ENCODE data around the gene PNPLA2.
A peak's percentile ranks its signal among the peaks of the same experiment; 100 is the strongest.

Gene PNPLA2

DNA sequence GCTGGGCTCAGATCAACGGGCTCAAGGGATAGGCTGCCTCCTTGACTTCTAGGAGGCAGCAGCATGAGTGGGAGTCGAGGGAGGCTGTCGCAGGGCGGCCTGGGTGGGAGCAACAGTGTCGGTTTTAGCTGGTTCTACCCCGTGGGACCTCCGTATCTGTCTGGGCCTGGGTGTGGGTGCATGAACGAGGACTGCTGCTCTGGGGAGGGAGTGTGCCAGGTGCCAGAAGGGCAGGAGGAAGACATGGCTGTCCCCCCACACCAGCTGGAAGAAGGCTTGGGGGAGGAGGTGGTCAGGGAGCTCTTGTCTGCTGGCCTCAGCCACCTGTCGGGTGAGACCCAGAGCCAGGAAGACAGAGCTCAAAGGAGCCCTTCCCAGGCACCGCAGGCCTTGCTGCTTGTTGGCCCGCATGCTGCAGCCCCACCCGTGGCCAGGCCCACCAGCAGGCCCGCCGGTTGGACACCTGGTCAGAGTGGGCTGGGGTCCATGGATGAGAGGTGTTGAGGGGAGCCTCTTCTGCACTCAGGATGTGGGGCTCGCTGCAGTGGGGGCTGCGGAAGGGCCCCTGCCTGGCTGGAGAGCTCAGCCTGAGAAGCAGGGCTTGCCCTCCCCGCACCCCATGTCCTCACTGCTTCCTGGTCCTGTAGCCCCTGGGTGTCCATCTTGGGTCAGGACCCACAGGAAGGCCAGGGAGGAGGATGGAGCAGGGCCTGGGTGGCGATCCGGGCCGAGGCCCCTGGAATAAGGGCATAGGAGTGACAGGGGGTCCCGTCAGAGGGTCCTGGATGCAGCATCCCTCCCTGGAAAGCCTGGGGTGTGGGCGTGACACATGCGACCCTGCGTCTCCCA, 32.3 kb upstream of the PNPLA2 start:
- no peak for DNase-seq (ENCODE audit: low spot score)

- no peak for DNase-seq (ENCODE audit: low spot score)
These were observed 31.5 kb upstream of the PNPLA2 start for GRCh38 chr11:787084-787675.

- no peak for DNase-seq (ENCODE audit: low spot score)
These were observed 30.6 kb upstream of the PNPLA2 start for GRCh38 chr11:788009-788640.

DNA sequence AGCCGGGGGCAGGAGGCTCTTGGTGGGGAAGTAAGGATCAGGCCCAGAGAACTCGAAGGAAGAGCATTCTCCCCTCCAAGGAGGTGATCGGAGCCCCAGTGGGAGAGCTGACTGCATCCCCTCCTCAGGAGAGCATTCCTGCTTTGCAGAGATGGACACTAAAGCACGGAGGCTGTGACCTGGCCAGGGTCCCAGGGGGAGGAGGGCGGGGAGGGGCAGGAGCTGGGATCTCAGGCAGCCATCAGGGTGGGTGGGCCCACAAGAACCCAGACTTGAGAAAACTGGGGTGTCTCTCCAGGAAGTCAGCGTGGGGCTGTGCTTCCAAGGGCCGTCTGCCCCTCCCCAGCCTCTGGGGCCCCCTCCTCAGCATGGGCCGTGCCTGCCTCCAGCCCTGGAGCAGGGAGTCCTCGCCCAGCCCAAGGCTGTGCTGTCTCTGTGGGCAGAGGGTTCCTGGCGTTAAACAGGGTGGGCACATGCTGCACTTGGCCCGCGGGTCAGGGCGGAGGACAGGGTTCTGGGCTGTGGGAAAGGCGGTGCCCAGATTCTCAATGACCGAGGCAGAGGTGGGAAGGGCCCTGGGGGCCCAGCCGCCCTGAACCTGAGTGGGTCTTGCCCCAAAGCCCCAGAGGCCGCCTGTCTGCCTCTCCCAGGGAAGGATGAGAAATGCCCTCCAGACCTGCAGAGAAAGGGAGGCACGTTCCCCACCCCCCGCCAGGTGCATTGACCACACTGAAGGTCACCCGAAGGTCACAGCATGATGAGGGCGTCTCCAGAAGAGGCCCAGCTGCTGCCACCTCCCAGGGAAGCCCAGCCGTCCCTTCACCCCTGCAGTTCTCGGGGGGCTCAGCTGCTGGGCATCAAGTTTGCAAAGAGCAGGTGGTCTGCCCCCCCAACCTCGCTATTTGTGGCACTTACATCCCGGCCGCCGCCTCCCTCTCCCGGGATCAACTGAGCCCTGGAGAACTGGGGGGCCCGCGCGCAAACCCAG, 29.5 kb upstream of the PNPLA2 start:
- DNase-seq (ENCODE audit: low spot score): no peak

GRCh38 chr11:789943-790342, 28.8 kb upstream of the PNPLA2 start, which contains the start of gene CEND1:
CEND1 (minus strand) TSS chr11:790090; CDS start chr11:788576, 1,514 bp downstream.
- DNase-seq (ENCODE audit: low spot score): peak; percentile 35

GRCh38 chr11:790721-791564, 27.8 kb upstream of the PNPLA2 start:
- DNase-seq (ENCODE audit: low spot score): no peak

GRCh38 chr11:791658-792534, 26.8 kb upstream of the PNPLA2 start:
- DNase-seq (ENCODE audit: low spot score): no peak

GRCh38 chr11:792535-792821, 26.2 kb upstream of the PNPLA2 start:
- DNase-seq (ENCODE audit: low spot score): no peak

DNA sequence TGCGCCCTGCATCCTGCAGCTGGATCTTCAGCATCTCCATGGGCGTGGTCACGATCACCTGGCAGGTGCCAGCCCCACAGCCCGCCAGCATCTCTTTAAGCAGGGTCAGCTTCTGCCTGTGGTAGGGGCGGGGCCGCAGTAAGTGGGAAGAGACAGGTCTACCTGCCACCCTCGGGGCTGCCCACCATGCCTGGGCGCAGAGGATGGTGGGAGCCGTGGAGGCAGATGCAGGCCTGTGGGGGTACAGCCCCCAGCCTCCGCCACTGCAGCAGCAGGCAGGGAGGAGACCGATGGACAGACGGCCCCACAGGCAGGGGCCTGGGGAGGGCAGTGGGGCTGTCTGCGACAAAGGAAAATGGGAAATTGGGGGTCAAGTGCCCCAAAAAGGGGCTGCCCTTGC, 25.8 kb upstream of the PNPLA2 start:
- DNase-seq (ENCODE audit: low spot score): no peak

GRCh38 chr11:793556-793955, 25.2 kb upstream of the PNPLA2 start:
- DNase-seq (ENCODE audit: low spot score): no peak

- no peak for DNase-seq (ENCODE audit: low spot score)
These were observed 24.5 kb upstream of the PNPLA2 start for GRCh38 chr11:794013-794765.

GRCh38 chr11:794766-795633, 23.7 kb upstream of the PNPLA2 start:
- DNase-seq (ENCODE audit: low spot score): peak; percentile 61

GRCh38 chr11:795634-796564, 22.8 kb upstream of the PNPLA2 start:
- peak; percentile 96 for DNase-seq (ENCODE audit: low spot score)

DNA sequence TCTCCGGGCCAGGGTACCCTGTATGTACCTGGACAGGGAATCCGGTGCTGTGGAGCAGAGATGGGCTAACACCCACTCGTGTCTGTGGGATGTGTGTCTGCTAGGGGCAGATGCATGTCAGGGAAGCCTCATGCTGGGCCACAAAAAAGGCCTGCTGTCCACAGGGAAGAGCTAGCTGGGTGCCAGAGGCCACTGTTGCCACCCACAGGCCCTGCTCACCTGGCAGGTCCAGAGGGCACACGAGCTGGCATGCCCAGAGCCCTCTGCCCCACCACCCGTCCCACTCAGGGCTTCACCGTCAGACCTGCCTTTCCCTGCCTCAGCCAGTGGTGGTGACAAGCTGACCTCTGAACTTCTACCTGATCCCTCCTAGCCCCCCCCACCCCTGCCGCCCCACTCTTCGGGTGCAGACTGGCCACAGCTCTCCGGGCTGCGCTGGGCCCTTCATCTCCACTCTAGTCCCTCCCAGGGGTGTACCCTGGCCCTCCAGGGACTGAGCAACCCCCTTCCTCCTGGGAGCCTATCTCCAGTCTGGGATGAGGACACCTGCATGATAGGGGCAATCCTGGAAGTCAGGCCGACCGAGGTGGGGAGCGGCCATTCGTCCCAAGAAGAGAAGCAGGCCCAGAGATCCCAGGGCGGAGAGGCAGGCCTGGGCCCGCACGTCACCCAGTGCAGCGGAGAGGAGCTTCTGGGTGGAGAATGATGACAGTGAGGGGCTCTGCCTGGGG, 22.0 kb upstream of the PNPLA2 start:
- no peak for DNase-seq (ENCODE audit: low spot score)

DNA sequence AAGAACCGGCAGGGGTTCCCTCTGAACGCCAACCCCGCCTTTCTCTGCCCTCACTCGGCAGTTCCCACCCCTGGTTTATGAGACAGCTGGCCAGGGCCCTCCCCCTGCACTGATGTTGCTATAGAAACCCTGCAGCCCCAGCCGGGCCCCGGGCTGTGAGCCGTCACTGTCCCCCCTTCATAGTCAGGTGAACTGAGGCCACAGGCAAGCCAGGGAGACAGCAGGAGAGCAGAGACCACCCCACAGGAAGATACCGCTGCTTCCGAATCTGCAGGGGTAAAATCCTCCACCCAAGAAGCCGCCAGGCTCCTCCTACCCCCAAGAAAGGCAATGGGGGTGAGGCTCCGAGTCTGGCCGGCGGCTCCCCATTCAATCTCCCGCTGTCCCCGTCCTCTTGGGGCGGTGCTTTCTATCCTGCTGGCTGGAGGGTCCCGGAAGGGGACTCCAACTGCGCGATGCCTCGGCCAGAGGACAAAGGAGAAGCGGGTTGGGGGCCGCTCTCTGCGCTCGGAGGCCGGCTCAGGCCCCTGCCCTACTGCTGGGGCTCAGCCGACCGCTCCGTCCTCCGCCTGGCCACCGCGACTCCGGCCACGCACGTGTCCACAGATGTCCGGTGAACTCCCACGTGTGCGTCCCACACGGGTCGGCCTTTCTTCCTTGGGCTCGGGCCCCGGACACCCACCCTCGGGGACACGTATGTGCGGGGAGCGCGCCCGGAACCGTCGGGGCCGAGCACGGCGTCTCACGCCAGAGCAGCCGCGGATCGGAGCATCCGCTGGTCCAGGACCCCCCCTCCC, 21.2 kb upstream of the PNPLA2 start:
- DNase-seq (ENCODE audit: low spot score): peak; percentile 77
